Thymus (tissue), 11 donors: ENCODE measurements around the gene HLA-DQA2. TPM values are rescaled to one million over a fixed set of nuclear protein-coding genes. Genes with fewer than 3 reads are reported as not detected.

ENCODE experiments used
- DNase-seq, 9 donors: peaks; one replicate each; pipeline ENCODE4 v3.0.0-alpha.2; 2013; ENCODE audit warnings: low spot score in 9 of 9, low read depth in 6 of 9, missing footprints in 1 of 9
- H3K27ac ChIP-seq, 2 donors: one replicate each; pipeline ENCODE4 v1.5.1; 2013; ENCODE audit warnings: control low read depth in 1 of 2, low read depth in 1 of 2, low read length in 1 of 2, mild to moderate bottlenecking in 1 of 2, moderate library complexity in 1 of 2
- H3K27me3 ChIP-seq, 2 donors: one replicate each; pipeline ENCODE4 v1.5.1; 2013; ENCODE audit warnings: low read length in 1 of 2; ENCODE audit not compliant: control insufficient read depth in 2 of 2, insufficient read depth in 1 of 2
- H3K36me3 ChIP-seq, 2 donors: one replicate each; pipeline ENCODE4 v1.5.1; 2013; ENCODE audit warnings: low read length in 1 of 2, mild to moderate bottlenecking in 1 of 2, moderate library complexity in 1 of 2; ENCODE audit not compliant: control insufficient read depth in 2 of 2, insufficient read depth in 2 of 2
- H3K4me1 ChIP-seq, 2 donors: one replicate each; pipeline ENCODE4 v1.5.1; 2013; ENCODE audit warnings: low read length in 2 of 2; ENCODE audit not compliant: control insufficient read depth in 2 of 2, insufficient read depth in 2 of 2
- H3K4me3 ChIP-seq, 2 donors: one replicate each; pipeline ENCODE4 v1.5.1; 2013; ENCODE audit warnings: low read length in 2 of 2, control low read depth in 1 of 2, mild to moderate bottlenecking in 1 of 2
- H3K9me3 ChIP-seq, 2 donors: one replicate each; pipeline ENCODE4 v1.5.1; 2013; ENCODE audit warnings: low read length in 1 of 2, mild to moderate bottlenecking in 1 of 2; ENCODE audit not compliant: control insufficient read depth in 2 of 2, insufficient read depth in 1 of 2
- WGBS: extraction: QIAGEN DNeasy Blood & Tissue Kit; methylation state at CpG from one replicate; pipeline ENCODE4 v1.1.7; 2013; 5-methylcytosine and 5-hydroxymethylcytosine counted together
- polyA plus RNA-seq: library from polyadenylated mRNA; stranded (reverse); fragments of 200-250 nt; gene quantifications from one replicate; pipeline ENCODE4 v1.2.3, GENCODE V29; 2013
- total RNA-seq: library from RNA; stranded (reverse); fragments of 120-200 nt; gene quantifications from one replicate; pipeline ENCODE4 v1.2.4, GENCODE V29; 2013
- donor health status: healthy.

The HLA-DQA2 gene
- total and polyA plus RNA-seq, 2 donors, result 3.7 to 45.0 TPM

DNA sequence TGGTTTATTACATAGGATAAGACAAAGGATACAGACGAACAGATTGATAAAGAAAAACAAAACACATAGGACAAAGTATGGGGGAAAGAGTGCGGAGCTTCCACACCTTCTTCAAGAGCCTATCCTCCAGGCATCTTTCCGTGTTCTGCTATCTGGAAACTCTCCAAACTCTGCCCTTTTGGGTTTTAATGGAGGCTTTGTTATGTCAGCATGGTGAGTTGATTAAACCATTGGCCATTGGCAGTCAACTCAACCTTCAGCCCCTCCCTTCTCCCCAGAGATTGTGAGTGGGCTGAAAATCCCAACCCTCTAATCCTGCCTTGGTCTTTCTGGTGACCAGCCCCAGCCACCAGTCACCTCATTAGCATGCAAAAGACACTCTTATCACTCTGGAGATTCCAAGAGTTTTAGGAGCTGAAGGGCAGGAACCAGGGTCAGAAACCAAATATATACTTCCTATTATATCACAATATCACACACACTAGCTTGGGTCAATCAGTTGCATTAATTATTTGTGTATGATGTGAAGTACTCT lies 51.8 kb downstream of the HLA-DQA2 start:
- WGBS, result 91% methylated on average over 3 of the region's 3 CpGs
- Histone ChIP-seq H3K4me3 (no peak overlapping the region), H3K36me3 (no peaks in the 10 kb centered on the region), H3K4me1 (peaks cover 3 to 18% of the 10 kb centered on the region in 2 donors), H3K9me3 (no peaks in the 10 kb centered on the region), H3K27me3 (peaks cover 0 to 7% of the 10 kb centered on the region in 2 donors), H3K27ac (no peak overlapping the region)
- DNase-seq, result no peak

DNA sequence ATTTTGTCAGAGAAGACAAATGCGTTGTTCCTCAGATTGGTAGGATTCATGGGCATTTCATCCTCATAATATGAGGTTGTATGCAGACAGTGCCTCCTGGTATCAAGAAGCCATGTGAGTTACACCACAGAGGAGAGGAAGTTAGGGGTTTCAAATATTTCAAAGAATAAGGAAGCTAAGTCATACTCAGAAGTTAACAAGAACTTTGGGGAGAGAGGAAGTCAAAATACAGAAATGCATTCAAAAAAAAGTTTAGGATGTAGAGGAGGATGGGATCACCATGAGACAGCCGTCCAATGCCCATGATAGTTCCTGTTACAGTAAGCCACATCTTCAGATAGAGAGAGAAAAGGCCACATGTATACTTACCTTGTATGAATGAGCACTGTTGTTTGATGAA lies 53.3 kb downstream of the HLA-DQA2 start:
- peaks cover 0 to 7% of the 10 kb centered on the region in 2 donors for H3K27me3 ChIP-seq
- H3K27ac ChIP-seq, result no peak overlapping the region
- WGBS, result 12% methylated on average over 2 of the region's 2 CpGs

More for the DNA sequence above, 53.3 kb downstream of the HLA-DQA2 start:
- peak in 1 of 9 donors; percentile 35 for DNase-seq
- H3K36me3 ChIP-seq, result no peaks in the 10 kb centered on the region
- H3K4me3 ChIP-seq, result no peak overlapping the region
- H3K9me3 ChIP-seq, result no peaks in the 10 kb centered on the region
- peaks cover 3 to 18% of the 10 kb centered on the region in 2 donors for H3K4me1 ChIP-seq

Other genes starting within 250 kb of the HLA-DQA2 start
- gene HLA-DRB5, start 211.1 kb upstream of the HLA-DQA2 start, total RNA-seq, result 266 TPM
- gene HLA-DRB5, start 211.1 kb upstream of the HLA-DQA2 start, polyA plus RNA-seq, result 20.0 TPM
- gene HLA-DRB1, start 151.5 kb upstream of the HLA-DQA2 start, total RNA-seq, result 501 TPM
- 685 TPM for gene HLA-DRB1, start 151.5 kb upstream of the HLA-DQA2 start, polyA plus RNA-seq
- 352 TPM for gene HLA-DQA1, start 104.0 kb upstream of the HLA-DQA2 start, total RNA-seq
- 358 TPM for gene HLA-DQA1, start 104.0 kb upstream of the HLA-DQA2 start, polyA plus RNA-seq
- gene HLA-DQB1, start 74.7 kb upstream of the HLA-DQA2 start, total RNA-seq, result 336 TPM
- 458 TPM for gene HLA-DQB1, start 74.7 kb upstream of the HLA-DQA2 start, polyA plus RNA-seq
- 17.5 TPM for gene HLA-DQB2, start 22.1 kb downstream of the HLA-DQA2 start, total RNA-seq
- gene HLA-DQB2, start 22.1 kb downstream of the HLA-DQA2 start, polyA plus RNA-seq, result 12.2 TPM
- gene HLA-DOB, start 75.6 kb downstream of the HLA-DQA2 start, total RNA-seq, result 18.8 TPM
- gene HLA-DOB, start 75.6 kb downstream of the HLA-DQA2 start, polyA plus RNA-seq, result 40.1 TPM
- gene TAP2, start 97.3 kb downstream of the HLA-DQA2 start, total RNA-seq, result 29.7 TPM
- gene TAP2, start 97.3 kb downstream of the HLA-DQA2 start, polyA plus RNA-seq, result 39.8 TPM
- gene PSMB8, start 102.7 kb downstream of the HLA-DQA2 start, total RNA-seq, result 162 TPM
- 177 TPM for gene PSMB8, start 102.7 kb downstream of the HLA-DQA2 start, polyA plus RNA-seq
- 107 TPM for gene TAP1, start 112.3 kb downstream of the HLA-DQA2 start, total RNA-seq
- gene TAP1, start 112.3 kb downstream of the HLA-DQA2 start, polyA plus RNA-seq, result 155 TPM
- 159 TPM for gene PSMB9, start 112.8 kb downstream of the HLA-DQA2 start, total RNA-seq
- gene PSMB9, start 112.8 kb downstream of the HLA-DQA2 start, polyA plus RNA-seq, result 143 TPM
- gene HLA-DMB, start 199.6 kb downstream of the HLA-DQA2 start, total RNA-seq, result 110 TPM
- 71.0 TPM for gene HLA-DMB, start 199.6 kb downstream of the HLA-DQA2 start, polyA plus RNA-seq
- gene HLA-DMA, start 211.7 kb downstream of the HLA-DQA2 start, total RNA-seq, result 85.0 TPM
- 161 TPM for gene HLA-DMA, start 211.7 kb downstream of the HLA-DQA2 start, polyA plus RNA-seq
- 113 TPM for gene BRD2, start 227.2 kb downstream of the HLA-DQA2 start, total RNA-seq
- gene BRD2, start 227.2 kb downstream of the HLA-DQA2 start, polyA plus RNA-seq, result 119 TPM